HepG2 (cell line): ENCODE results near the gene CD7. TPM values are rescaled to one million over a fixed set of nuclear protein-coding genes. Genes with fewer than 3 reads are reported as not detected.
A peak's percentile ranks its signal among the peaks of the same experiment; 100 is the strongest.

Source experiments
- ARNT2 ChIP-seq: sonication (generic); formaldehyde crosslinking; IDR thresholded peaks from 2 replicates; pipeline ENCODE4 v1.8.0; 2022; ENCODE audit warnings: mild to moderate bottlenecking, low read depth, missing genetic modification reagents, moderate library complexity
- BORCS8-MEF2B ChIP-seq: sonication (generic); formaldehyde crosslinking; IDR thresholded peaks from 2 replicates; pipeline ENCODE4 v1.8.0; 2022; ENCODE audit warnings: mild to moderate bottlenecking, missing genetic modification reagents
- CBFB ChIP-seq: sonication (generic); formaldehyde crosslinking; IDR thresholded peaks from 2 replicates; pipeline ENCODE4 v1.4.0; 2020; ENCODE audit warnings: missing genetic modification reagents
- CCAR2 ChIP-seq: fragments of 200-400 bp; formaldehyde crosslinking; optimal IDR thresholded peaks from 2 replicates; pipeline ENCODE3; 2018; ENCODE audit warnings: low read depth, mild to moderate bottlenecking, low read length, moderate library complexity
- DPF2 ChIP-seq: sonication (generic); formaldehyde crosslinking; IDR thresholded peaks from 2 replicates; pipeline ENCODE4 v1.4.0; 2020; ENCODE audit warnings: mild to moderate bottlenecking, low read depth, missing genetic modification reagents, borderline replicate concordance
- LCORL ChIP-seq, 2 experiments: fragments of 450-650 bp in 1 of 2; sonication (generic) in 1 of 2; formaldehyde crosslinking in 1 of 2; IDR thresholded peaks; 2 replicates each; pipeline versions ENCODE4 v1.5.0 to v1.6.1; 2017 to 2020; ENCODE audit warnings: antibody characterized with exemption in 1 of 2, missing genetic modification reagents in 1 of 2
- NRL ChIP-seq: sonication (generic); formaldehyde crosslinking; IDR thresholded peaks from 2 replicates; pipeline ENCODE4 v1.5.0; 2020; ENCODE audit warnings: missing genetic modification reagents, mild to moderate bottlenecking, moderate library complexity, borderline replicate concordance
- RARG ChIP-seq: sonication (generic); formaldehyde crosslinking; IDR thresholded peaks from 2 replicates; pipeline ENCODE4 v1.4.0; 2020; ENCODE audit warnings: low read depth, mild to moderate bottlenecking, missing genetic modification reagents
- RBAK ChIP-seq: sonication (generic); formaldehyde crosslinking; IDR thresholded peaks from 2 replicates; pipeline ENCODE4 v1.5.1; 2020; ENCODE audit warnings: mild to moderate bottlenecking, missing genetic modification reagents
- SETDB1 ChIP-seq: sonication (generic); formaldehyde crosslinking; IDR thresholded peaks from 2 replicates; pipeline ENCODE4 v1.5.1; 2020; ENCODE audit warnings: missing genetic modification reagents, mild to moderate bottlenecking, borderline replicate concordance
- SIN3A ChIP-seq: IDR thresholded peaks from 2 replicates; pipeline ENCODE4 v1.6.1; 2011; ENCODE audit warnings: low read depth, mild to moderate bottlenecking, control low read depth, low read length, borderline replicate concordance
- ZBTB21 ChIP-seq: sonication (generic); formaldehyde crosslinking; IDR thresholded peaks from 2 replicates; pipeline ENCODE4 v1.4.0; 2020; ENCODE audit warnings: missing genetic modification reagents
- ZFP36L2 ChIP-seq: sonication (generic); formaldehyde crosslinking; IDR thresholded peaks from 2 replicates; pipeline ENCODE4 v1.4.0; 2020; ENCODE audit warnings: missing genetic modification reagents
- ZFP82 ChIP-seq: sonication (generic); formaldehyde crosslinking; IDR thresholded peaks from 2 replicates; pipeline ENCODE4 v1.5.1; 2020; ENCODE audit warnings: mild to moderate bottlenecking, missing genetic modification reagents, borderline replicate concordance
- ZNF225 ChIP-seq: sonication (generic); formaldehyde crosslinking; IDR thresholded peaks from 2 replicates; pipeline ENCODE4 v1.4.0; 2020; ENCODE audit warnings: mild to moderate bottlenecking, missing genetic modification reagents
- ZNF30 ChIP-seq: sonication (generic); formaldehyde crosslinking; IDR thresholded peaks from 2 replicates; pipeline ENCODE4 v1.5.0; 2020; ENCODE audit warnings: mild to moderate bottlenecking, missing genetic modification reagents
- ZNF33A ChIP-seq: sonication (generic); formaldehyde crosslinking; IDR thresholded peaks from 2 replicates; pipeline ENCODE4 v1.5.1; 2020; ENCODE audit warnings: missing genetic modification reagents, mild to moderate bottlenecking, moderate library complexity, borderline replicate concordance
- ZNF550 ChIP-seq: sonication (generic); formaldehyde crosslinking; IDR thresholded peaks from 2 replicates; pipeline ENCODE4 v1.4.0; 2020; ENCODE audit warnings: mild to moderate bottlenecking, missing genetic modification reagents, borderline replicate concordance
- ZNF773 ChIP-seq: sonication (generic); formaldehyde crosslinking; IDR thresholded peaks from 2 replicates; pipeline ENCODE4 v1.4.0; 2020; ENCODE audit warnings: missing genetic modification reagents, borderline replicate concordance
- ZNF790 ChIP-seq: sonication (generic); formaldehyde crosslinking; IDR thresholded peaks from 2 replicates; pipeline ENCODE4 v1.8.0; 2022; ENCODE audit warnings: missing genetic modification reagents, mild to moderate bottlenecking, borderline replicate concordance
- polyA plus RNA-seq, 8 experiments: library from polyadenylated mRNA; depleted of rRNA in 3 of 8; stranded (reverse) in 7 of 8; unstranded in 1 of 8; fragments of >200 nt; fragmentation: Illumina TruSeq in 4 of 8; extraction: Trizol in 4 of 8; gene quantifications; 2 replicates each; pipeline versions ENCODE4 v1.2.1 to v1.2.3, GENCODE V29; 2011 to 2016; ENCODE audit warnings: low read depth in 4 of 8, missing spikeins in 1 of 8, mixed read lengths in 1 of 8; ENCODE audit not compliant: insufficient read depth in 1 of 8
- total RNA-seq, 5 experiments: library from RNA; depleted of rRNA; stranded (reverse); fragments of >200 nt; fragmentation: Illumina TruSeq; extraction: Trizol; gene quantifications; 2 replicates each; pipeline ENCODE4 v1.2.3, GENCODE V29; 2016; ENCODE audit warnings: low read depth in 1 of 5
- TF ChIP-seq, protein P1 (sequence below): sonication (generic); formaldehyde crosslinking; IDR thresholded peaks from 2 replicates; pipeline ENCODE4 v1.4.0; 2020; ENCODE audit warnings: mild to moderate bottlenecking, missing genetic modification reagents, borderline replicate concordance
- TF ChIP-seq, protein P2 (sequence below): sonication (generic); formaldehyde crosslinking; IDR thresholded peaks from 2 replicates; pipeline ENCODE4 v1.8.1; 2022; ENCODE audit warnings: mild to moderate bottlenecking, missing genetic modification reagents
- TF ChIP-seq, protein P3 (sequence below): IDR thresholded peaks from 2 replicates; pipeline ENCODE4 v1.6.1; 2016; ENCODE audit warnings: mild to moderate bottlenecking
- TF ChIP-seq, protein P4 (sequence below): sonication (generic); formaldehyde crosslinking; IDR thresholded peaks from 2 replicates; pipeline ENCODE4 v1.5.1; 2020; ENCODE audit warnings: mild to moderate bottlenecking, missing genetic modification reagents, moderate library complexity

The CD7 gene
- total and polyA plus RNA-seq, 2 of the 13 experiments (the other 11 are each of a cell fraction or from before 2014, with no cell fraction given) = 67.6 to 76.4 TPM

DNA sequence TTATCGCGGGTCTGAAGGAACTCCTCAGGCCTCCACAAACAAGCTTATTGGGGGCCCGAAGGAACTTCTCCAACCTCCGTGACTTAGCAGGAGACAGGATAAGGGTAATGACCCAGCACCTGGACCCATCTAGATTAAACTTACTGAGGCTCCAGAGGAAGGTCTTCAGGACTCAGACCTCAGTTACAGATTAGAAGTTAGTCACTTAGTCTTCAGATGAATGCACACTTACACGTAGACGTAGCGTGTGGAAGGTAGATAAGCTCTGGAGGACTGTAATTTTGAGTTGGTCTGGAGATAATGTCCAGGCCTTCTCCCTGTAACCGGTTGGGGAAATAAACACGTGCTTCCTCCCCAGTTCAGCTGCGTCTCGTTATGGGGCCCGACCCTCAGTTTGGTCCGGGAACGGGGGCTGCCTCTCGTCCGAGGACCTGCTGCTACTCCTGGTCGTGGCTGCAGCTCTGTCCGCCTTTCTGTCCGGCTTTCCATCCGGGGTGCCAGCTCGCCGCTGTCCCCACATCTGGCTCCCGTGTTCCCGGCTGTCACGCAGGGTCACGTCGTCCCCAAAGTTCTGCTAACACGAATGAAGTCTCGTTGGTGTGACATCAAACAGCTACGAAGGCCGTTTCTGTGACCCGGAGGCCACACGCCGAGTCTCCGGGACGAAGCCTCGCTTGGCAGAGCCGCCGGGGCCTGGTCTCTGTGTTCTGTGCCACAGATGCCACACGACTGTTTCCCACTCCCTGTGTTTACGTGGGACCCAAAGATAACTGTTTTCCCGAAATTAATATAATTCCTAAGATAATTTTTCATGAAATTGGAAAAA lies 28.0 kb upstream of the CD7 start (continued):
- TF ChIP-seq ZFP36L2 = 0 out of 2 replicates have a peak, but pooled peaks have one; percentile 22
- TF ChIP-seq, protein P1, sequence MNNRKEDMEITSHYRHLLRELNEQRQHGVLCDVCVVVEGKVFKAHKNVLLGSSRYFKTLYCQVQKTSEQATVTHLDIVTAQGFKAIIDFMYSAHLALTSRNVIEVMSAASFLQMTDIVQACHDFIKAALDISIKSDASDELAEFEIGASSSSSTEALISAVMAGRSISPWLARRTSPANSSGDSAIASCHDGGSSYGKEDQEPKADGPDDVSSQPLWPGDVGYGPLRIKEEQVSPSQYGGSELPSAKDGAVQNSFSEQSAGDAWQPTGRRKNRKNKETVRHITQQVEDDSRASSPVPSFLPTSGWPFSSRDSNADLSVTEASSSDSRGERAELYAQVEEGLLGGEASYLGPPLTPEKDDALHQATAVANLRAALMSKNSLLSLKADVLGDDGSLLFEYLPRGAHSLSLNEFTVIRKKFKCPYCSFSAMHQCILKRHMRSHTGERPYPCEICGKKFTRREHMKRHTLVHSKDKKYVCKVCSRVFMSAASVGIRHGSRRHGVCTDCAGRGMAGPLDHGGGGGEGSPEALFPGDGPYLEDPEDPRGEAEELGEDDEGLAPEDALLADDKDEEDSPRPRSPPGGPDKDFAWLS (CRISPR knock-in tag) = peak; percentile 69; the same call in 1 of the 2 replicates
- no peak for TF ChIP-seq CBFB (CRISPR knock-in tag)
- no peak for TF ChIP-seq CCAR2
- TF ChIP-seq NRL = no peak; the same call in 1 of the 2 replicates
- TF ChIP-seq, protein P2, sequence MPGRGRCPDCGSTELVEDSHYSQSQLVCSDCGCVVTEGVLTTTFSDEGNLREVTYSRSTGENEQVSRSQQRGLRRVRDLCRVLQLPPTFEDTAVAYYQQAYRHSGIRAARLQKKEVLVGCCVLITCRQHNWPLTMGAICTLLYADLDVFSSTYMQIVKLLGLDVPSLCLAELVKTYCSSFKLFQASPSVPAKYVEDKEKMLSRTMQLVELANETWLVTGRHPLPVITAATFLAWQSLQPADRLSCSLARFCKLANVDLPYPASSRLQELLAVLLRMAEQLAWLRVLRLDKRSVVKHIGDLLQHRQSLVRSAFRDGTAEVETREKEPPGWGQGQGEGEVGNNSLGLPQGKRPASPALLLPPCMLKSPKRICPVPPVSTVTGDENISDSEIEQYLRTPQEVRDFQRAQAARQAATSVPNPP = no peak
- no peak for TF ChIP-seq RBAK (CRISPR knock-in tag)
- TF ChIP-seq ZFP82 = no peak
- no peak for TF ChIP-seq ZNF790 (CRISPR knock-in tag)
- no peak for TF ChIP-seq ARNT2 (CRISPR knock-in tag)
- TF ChIP-seq BORCS8-MEF2B = peak; percentile 79; the same call in 1 of the 2 replicates
- TF ChIP-seq LCORL (IDR thresholded peaks at IDR 0.05) = no peak
- no peak for TF ChIP-seq LCORL (CRISPR knock-in tag; IDR thresholded peaks at IDR 0.05)
- TF ChIP-seq ZNF30 = no peak
- no peak for TF ChIP-seq ZBTB21
- TF ChIP-seq, protein P3, sequence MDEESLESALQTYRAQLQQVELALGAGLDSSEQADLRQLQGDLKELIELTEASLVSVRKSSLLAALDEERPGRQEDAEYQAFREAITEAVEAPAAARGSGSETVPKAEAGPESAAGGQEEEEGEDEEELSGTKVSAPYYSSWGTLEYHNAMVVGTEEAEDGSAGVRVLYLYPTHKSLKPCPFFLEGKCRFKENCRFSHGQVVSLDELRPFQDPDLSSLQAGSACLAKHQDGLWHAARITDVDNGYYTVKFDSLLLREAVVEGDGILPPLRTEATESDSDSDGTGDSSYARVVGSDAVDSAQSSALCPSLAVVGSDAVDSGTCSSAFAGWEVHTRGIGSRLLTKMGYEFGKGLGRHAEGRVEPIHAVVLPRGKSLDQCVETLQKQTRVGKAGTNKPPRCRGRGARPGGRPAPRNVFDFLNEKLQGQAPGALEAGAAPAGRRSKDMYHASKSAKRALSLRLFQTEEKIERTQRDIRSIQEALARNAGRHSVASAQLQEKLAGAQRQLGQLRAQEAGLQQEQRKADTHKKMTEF = no peak
- no peak for TF ChIP-seq ZNF225 (CRISPR knock-in tag)
- TF ChIP-seq ZNF550 (CRISPR knock-in tag) = no peak
- no peak; the same call in 1 of the 2 replicates for TF ChIP-seq DPF2 (CRISPR knock-in tag)
- no peak for TF ChIP-seq ZNF773 (CRISPR knock-in tag)
- TF ChIP-seq, protein P4, sequence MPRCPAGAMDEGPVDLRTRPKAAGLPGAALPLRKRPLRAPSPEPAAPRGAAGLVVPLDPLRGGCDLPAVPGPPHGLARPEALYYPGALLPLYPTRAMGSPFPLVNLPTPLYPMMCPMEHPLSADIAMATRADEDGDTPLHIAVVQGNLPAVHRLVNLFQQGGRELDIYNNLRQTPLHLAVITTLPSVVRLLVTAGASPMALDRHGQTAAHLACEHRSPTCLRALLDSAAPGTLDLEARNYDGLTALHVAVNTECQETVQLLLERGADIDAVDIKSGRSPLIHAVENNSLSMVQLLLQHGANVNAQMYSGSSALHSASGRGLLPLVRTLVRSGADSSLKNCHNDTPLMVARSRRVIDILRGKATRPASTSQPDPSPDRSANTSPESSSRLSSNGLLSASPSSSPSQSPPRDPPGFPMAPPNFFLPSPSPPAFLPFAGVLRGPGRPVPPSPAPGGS (CRISPR knock-in tag) = no peak; the same call in 1 of the 2 replicates
- TF ChIP-seq ZNF33A (CRISPR knock-in tag) = no peak
- TF ChIP-seq SIN3A = no peak
- no peak for TF ChIP-seq RARG (CRISPR knock-in tag)
- TF ChIP-seq SETDB1 (CRISPR knock-in tag) = no peak
